ENCODE data around the gene TP53RK.

The TP53RK gene

DNA sequence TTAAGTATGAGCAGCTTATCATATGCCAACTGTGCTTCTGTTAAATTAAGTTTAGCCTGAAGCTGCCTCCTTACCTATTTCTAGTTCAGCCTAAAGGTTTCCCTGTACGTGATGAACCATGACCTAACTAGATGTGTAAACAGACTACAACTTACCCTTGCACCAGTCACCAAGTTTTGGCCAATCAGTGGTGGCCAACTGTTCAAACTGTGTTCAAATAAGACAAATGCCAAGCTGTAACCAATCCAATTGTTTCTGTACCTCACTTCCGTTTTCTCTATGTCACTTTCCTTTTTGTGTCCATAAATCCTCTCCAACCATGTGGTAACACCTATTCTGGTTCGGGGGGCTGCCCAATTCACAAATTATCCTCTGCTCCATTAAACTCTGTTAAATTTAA lies 14.2 kb upstream of the TP53RK start:
- ChIA-PET POLR2A (no interaction called here), CTCF (interaction anchor here (1.3 kb wide), 1 partner anchor 50 kb away, joined by 4 read pairs; no protein-coding TSS in a partner anchor)
- TF ChIP-seq HOXC10 (CRISPR knock-in tag; IDR thresholded peaks at IDR 0.05) = no peak
- TF ChIP-seq ZNF426 (tag by site-specific recombination; IDR thresholded peaks at IDR 0.05) = no peak
- TF ChIP-seq ZBTB21 (tag by site-specific recombination; IDR thresholded peaks at IDR 0.05) = no peak
- TF ChIP-seq ZNF140 (tag by site-specific recombination; IDR thresholded peaks at IDR 0.05) = no peak
- TF ChIP-seq ZNF645 (tag by site-specific recombination; IDR thresholded peaks at IDR 0.05) = no peak
- TF ChIP-seq ZNF785 (tag by site-specific recombination; IDR thresholded peaks at IDR 0.05) = no peak
- no peak for TF ChIP-seq PRDM4 (tag by site-specific recombination; IDR thresholded peaks at IDR 0.05)
- TF ChIP-seq ZNF311 (tag by site-specific recombination; IDR thresholded peaks at IDR 0.05; ENCODE audit: borderline replicate concordance) = no peak
- TF ChIP-seq, protein P1, sequence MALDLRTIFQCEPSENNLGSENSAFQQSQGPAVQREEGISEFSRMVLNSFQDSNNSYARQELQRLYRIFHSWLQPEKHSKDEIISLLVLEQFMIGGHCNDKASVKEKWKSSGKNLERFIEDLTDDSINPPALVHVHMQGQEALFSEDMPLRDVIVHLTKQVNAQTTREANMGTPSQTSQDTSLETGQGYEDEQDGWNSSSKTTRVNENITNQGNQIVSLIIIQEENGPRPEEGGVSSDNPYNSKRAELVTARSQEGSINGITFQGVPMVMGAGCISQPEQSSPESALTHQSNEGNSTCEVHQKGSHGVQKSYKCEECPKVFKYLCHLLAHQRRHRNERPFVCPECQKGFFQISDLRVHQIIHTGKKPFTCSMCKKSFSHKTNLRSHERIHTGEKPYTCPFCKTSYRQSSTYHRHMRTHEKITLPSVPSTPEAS (tag by site-specific recombination; IDR thresholded peaks at IDR 0.05) = no peak
- TF ChIP-seq ZNF548 (tag by site-specific recombination; IDR thresholded peaks at IDR 0.05) = no peak
- no peak for TF ChIP-seq BCL11B (tag by site-specific recombination; IDR thresholded peaks at IDR 0.05; ENCODE audit: low read depth)
- TF ChIP-seq ZBTB20 (tag by site-specific recombination; IDR thresholded peaks at IDR 0.05) = no peak
- TF ChIP-seq FEZF1 (tag by site-specific recombination; IDR thresholded peaks at IDR 0.05) = no peak
- TF ChIP-seq TSHZ1 (tag by site-specific recombination; IDR thresholded peaks at IDR 0.05; ENCODE audit: borderline replicate concordance) = no peak
- H3K4me1 ChIP-seq (ENCODE audit: control insufficient read depth, insufficient read depth, low read length) = no peaks in the 10 kb centered on the region
- no peak overlapping the region for H3K4me3 ChIP-seq (ENCODE audit: low read depth, low read length)
- H3K9me3 ChIP-seq (ENCODE audit: control insufficient read depth, insufficient read depth, low read depth, low read length) = no peaks in the 10 kb centered on the region
- H3K36me3 ChIP-seq (ENCODE audit: control insufficient read depth in 2 of 2, insufficient read depth in 1 of 2, low read length in 2 of 2) = no peaks in the 10 kb centered on the region
- no peak overlapping the region for H3K27ac ChIP-seq (ENCODE audit: extremely low read depth, low read depth, low read length)

- Histone ChIP-seq H3K27ac (ENCODE audit: extremely low read depth, low read depth, low read length) (no peak overlapping the region), H3K36me3 (ENCODE audit: control insufficient read depth in 2 of 2, insufficient read depth in 1 of 2, low read length in 2 of 2) (no peaks in the 10 kb centered on the region), H3K4me3 (ENCODE audit: low read depth, low read length) (no peak overlapping the region), H3K9me3 (ENCODE audit: control insufficient read depth, insufficient read depth, low read depth, low read length) (no peaks in the 10 kb centered on the region), H3K4me1 (ENCODE audit: control insufficient read depth, insufficient read depth, low read length) (no peaks in the 10 kb centered on the region)
- ChIA-PET POLR2A (interaction anchor here (0.6 kb wide), 1 partner anchor 13 kb away, joined by 3 read pairs; the partner anchor contains the start of gene TP53RK), CTCF (interaction anchor here (0.8 kb wide), 1 partner anchor 8 kb away, joined by 7 read pairs; no protein-coding TSS in a partner anchor)
- no peak for TF ChIP-seq ZNF791 (tag by site-specific recombination; IDR thresholded peaks at IDR 0.05)
- TF ChIP-seq ZNF184 (tag by site-specific recombination; IDR thresholded peaks at IDR 0.05) = no peak
- TF ChIP-seq ZXDB (tag by site-specific recombination; IDR thresholded peaks at IDR 0.05) = no peak
- TF ChIP-seq ZBTB7A (tag by site-specific recombination; IDR thresholded peaks at IDR 0.05; ENCODE audit: low read depth) = no peak
- no peak for TF ChIP-seq FEZF1 (tag by site-specific recombination; IDR thresholded peaks at IDR 0.05)
- TF ChIP-seq ZNF138 (tag by site-specific recombination; IDR thresholded peaks at IDR 0.05; ENCODE audit: borderline replicate concordance) = no peak
- TF ChIP-seq ZNF324 (tag by site-specific recombination; IDR thresholded peaks at IDR 0.05) = no peak
- TF ChIP-seq HOXD13 (CRISPR knock-in tag; IDR thresholded peaks at IDR 0.05; ENCODE audit: borderline replicate concordance) = no peak
- TF ChIP-seq, protein P2, sequence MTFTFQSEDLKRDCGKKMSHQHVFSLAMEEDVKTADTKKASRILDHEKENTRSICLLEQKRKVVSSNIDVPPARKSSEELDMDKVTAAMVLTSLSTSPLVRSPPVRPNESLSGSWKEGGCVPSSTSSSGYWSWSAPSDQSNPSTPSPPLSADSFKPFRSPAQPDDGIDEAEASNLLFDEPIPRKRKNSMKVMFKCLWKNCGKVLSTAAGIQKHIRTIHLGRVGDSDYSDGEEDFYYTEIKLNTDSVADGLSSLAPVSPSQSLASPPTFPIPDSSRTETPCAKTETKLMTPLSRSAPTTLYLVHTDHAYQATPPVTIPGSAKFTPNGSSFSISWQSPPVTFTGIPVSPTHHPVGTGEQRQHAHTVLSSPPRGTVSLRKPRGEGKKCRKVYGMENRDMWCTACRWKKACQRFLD (tag by site-specific recombination; IDR thresholded peaks at IDR 0.05) = no peak
- TF ChIP-seq KLF10 (tag by site-specific recombination; IDR thresholded peaks at IDR 0.05) = no peak
Measured at GRCh38 chr20:46702447-46703203, 13.4 kb upstream of the TP53RK start.
